ENCODE measurements around the gene RCAN2. TPM values are rescaled to one million over a fixed set of nuclear protein-coding genes. Genes with fewer than 3 reads are reported as not detected.
"Not testable (repeated sequence)": the region's sequence is repeated elsewhere in the genome, so short reads cannot be mapped to it uniquely, and the experiment has no call there.

Gene RCAN2
- polyA plus RNA-seq, 1 donor from 2014 or later: not detected

- H3K4me1 Mint-ChIP-seq: peaks cover 0 to 2% (median 0%) of the 10 kb centered on the region in 3 donors
- H3K27ac Mint-ChIP-seq: no peak overlapping the region
- H3K27me3 Mint-ChIP-seq: peaks cover 4% of the 10 kb centered on the region
- H3K4me3 Mint-ChIP-seq: peak overlapping the region in 1 of 4 donors; percentile 58
- no peaks in the 10 kb centered on the region for H3K9me3 Mint-ChIP-seq
- no peaks in the 10 kb centered on the region for H3K36me3 Mint-ChIP-seq
These were observed 97.9 kb downstream of the RCAN2 start for GRCh38 chr6:46393161-46393939.

GRCh38 chr6:46392294-46392693 is 99.0 kb downstream of the RCAN2 start:
- Mint-ChIP-seq H3K9me3 (no peaks in the 10 kb centered on the region), H3K4me3 (no peak overlapping the region), H3K27me3 (peaks cover 4% of the 10 kb centered on the region), H3K27ac (no peak overlapping the region), H3K4me1 (peaks cover 0 to 2% (median 0%) of the 10 kb centered on the region in 3 donors), H3K36me3 (no peaks in the 10 kb centered on the region)

GRCh38 chr6:46390153-46390876 is 100.9 kb downstream of the RCAN2 start:
- Mint-ChIP-seq H3K27me3 (peaks cover 5% of the 10 kb centered on the region), H3K27ac (no peak overlapping the region), H3K36me3 (peaks cover 5% of the 10 kb centered on the region)

GRCh38 chr6:46387728-46388127 is 103.5 kb downstream of the RCAN2 start:
- not testable (repeated sequence) for H3K36me3 Mint-ChIP-seq, H3K27ac Mint-ChIP-seq, H3K4me3 Mint-ChIP-seq, H3K9me3 Mint-ChIP-seq
- H3K27me3 Mint-ChIP-seq: peaks cover 15% of the 10 kb centered on the region
- H3K4me1 Mint-ChIP-seq: peaks cover 6 to 17% (median 9%) of the 10 kb centered on the region in 3 donors

More at GRCh38 chr6:46390153-46390876, 100.9 kb downstream of the RCAN2 start:
- H3K9me3 Mint-ChIP-seq: peaks cover 0 to 5% (median 0%) of the 10 kb centered on the region in 3 donors
- peaks cover 2 to 6% (median 5%) of the 10 kb centered on the region in 3 donors for H3K4me1 Mint-ChIP-seq
- H3K4me3 Mint-ChIP-seq: no peak overlapping the region

GRCh38 chr6:46381579-46381978 is 109.7 kb downstream of the RCAN2 start:
- no peak overlapping the region for H3K4me3 Mint-ChIP-seq
- H3K36me3 Mint-ChIP-seq: peaks cover 4% of the 10 kb centered on the region
- H3K9me3 Mint-ChIP-seq: peaks cover 0 to 4% (median 0%) of the 10 kb centered on the region in 3 donors
- H3K4me1 Mint-ChIP-seq: peaks cover 10 to 53% (median 33%) of the 10 kb centered on the region in 3 donors
- H3K27ac Mint-ChIP-seq: no peak overlapping the region
- H3K27me3 Mint-ChIP-seq: peaks cover 18% of the 10 kb centered on the region

- Mint-ChIP-seq H3K4me3 (no peak overlapping the region), H3K27ac (no peak overlapping the region), H3K36me3 (peaks cover 3% of the 10 kb centered on the region), H3K9me3 (peaks cover 0 to 2% (median 0%) of the 10 kb centered on the region in 3 donors), H3K27me3 (peaks cover 18% of the 10 kb centered on the region), H3K4me1 (peaks cover 13 to 58% (median 38%) of the 10 kb centered on the region in 3 donors)
These were observed 110.2 kb downstream of the RCAN2 start for GRCh38 chr6:46381057-46381456.

- Mint-ChIP-seq H3K36me3 (no peaks in the 10 kb centered on the region), H3K9me3 (peaks cover 0 to 2% (median 0%) of the 10 kb centered on the region in 3 donors), H3K4me3 (peak overlapping the region in 1 of 4 donors; percentile 14), H3K4me1 (peaks cover 16 to 56% (median 39%) of the 10 kb centered on the region in 3 donors), H3K27ac (no peak overlapping the region), H3K27me3 (peaks cover 17% of the 10 kb centered on the region)
These were observed 111.0 kb downstream of the RCAN2 start for GRCh38 chr6:46380152-46380807.

- no peaks in the 10 kb centered on the region for H3K36me3 Mint-ChIP-seq
- H3K9me3 Mint-ChIP-seq: peaks cover 0 to 4% (median 0%) of the 10 kb centered on the region in 3 donors
- peaks cover 12 to 51% (median 37%) of the 10 kb centered on the region in 3 donors for H3K4me1 Mint-ChIP-seq
- H3K27ac Mint-ChIP-seq: no peak overlapping the region
- no peak overlapping the region for H3K4me3 Mint-ChIP-seq
- peaks cover 9% of the 10 kb centered on the region for H3K27me3 Mint-ChIP-seq
These were observed 112.3 kb downstream of the RCAN2 start for GRCh38 chr6:46378882-46379416.

GRCh38 chr6:46378161-46378881 is 112.9 kb downstream of the RCAN2 start:
- Mint-ChIP-seq H3K27me3 (peaks cover 7% of the 10 kb centered on the region), H3K36me3 (no peaks in the 10 kb centered on the region), H3K4me1 (peaks cover 12 to 52% (median 39%) of the 10 kb centered on the region in 3 donors), H3K9me3 (peaks cover 0 to 4% (median 0%) of the 10 kb centered on the region in 3 donors), H3K27ac (peak overlapping the region in 2 of 3 donors; percentile 58 to 85), H3K4me3 (no peak overlapping the region)

GRCh38 chr6:46377209-46377608 is 114.0 kb downstream of the RCAN2 start:
- H3K27ac Mint-ChIP-seq: peak overlapping the region; percentile 67 to 85 (median 81)

GRCh38 chr6:46376562-46377061 is 114.6 kb downstream of the RCAN2 start:
- Mint-ChIP-seq H3K27me3 (no peaks in the 10 kb centered on the region), H3K9me3 (peaks cover 0 to 4% (median 0%) of the 10 kb centered on the region in 3 donors), H3K4me1 (peaks cover 19 to 65% (median 52%) of the 10 kb centered on the region in 3 donors), H3K36me3 (no peaks in the 10 kb centered on the region), H3K4me3 (peak overlapping the region; percentile 57 to 89 (median 78)), H3K27ac (peak overlapping the region; percentile 81 to 87 (median 85))

More at GRCh38 chr6:46377209-46377608, 114.0 kb downstream of the RCAN2 start:
- H3K36me3 Mint-ChIP-seq: no peaks in the 10 kb centered on the region
- peaks cover 0 to 4% (median 0%) of the 10 kb centered on the region in 3 donors for H3K9me3 Mint-ChIP-seq
- H3K27me3 Mint-ChIP-seq: no peaks in the 10 kb centered on the region
- peaks cover 15 to 59% (median 46%) of the 10 kb centered on the region in 3 donors for H3K4me1 Mint-ChIP-seq
- peak overlapping the region; percentile 57 to 89 (median 78) for H3K4me3 Mint-ChIP-seq

- Mint-ChIP-seq H3K27me3 (no peaks in the 10 kb centered on the region), H3K4me3 (no peak overlapping the region), H3K4me1 (peaks cover 18 to 35% (median 27%) of the 10 kb centered on the region in 3 donors), H3K36me3 (peaks cover 1% of the 10 kb centered on the region), H3K27ac (no peak overlapping the region), H3K9me3 (peaks cover 0 to 4% (median 0%) of the 10 kb centered on the region in 3 donors)
These were observed 120.6 kb downstream of the RCAN2 start for GRCh38 chr6:46370622-46371021.

- Mint-ChIP-seq H3K27ac (no peak overlapping the region), H3K9me3 (no peaks in the 10 kb centered on the region), H3K4me1 (peaks cover 19 to 29% (median 22%) of the 10 kb centered on the region in 3 donors), H3K27me3 (no peaks in the 10 kb centered on the region), H3K36me3 (peaks cover 1% of the 10 kb centered on the region), H3K4me3 (no peak overlapping the region)
These were observed 123.1 kb downstream of the RCAN2 start for GRCh38 chr6:46368169-46368536.
